Neural progenitor cell (in vitro differentiated cells): Measurements from ENCODE around the gene PKD1. TPM values are rescaled to one million over a fixed set of nuclear protein-coding genes. Genes with fewer than 3 reads are reported as not detected.
"Not testable (repeated sequence)": the region's sequence is repeated elsewhere in the genome, so short reads cannot be mapped to it uniquely, and the experiment has no call there.

Experiments
- DNase-seq: peaks from one replicate; pipeline ENCODE4 v3.0.0-alpha.2; 2016; ENCODE audit warnings: low spot score
- H2AFZ ChIP-seq: fragments of 200-600 bp; sonication (generic); replicated peaks from 2 replicates; pipeline ENCODE4 v1.6.1; 2016; ENCODE audit warnings: antibody characterized with exemption
- H3F3A ChIP-seq: fragments of 200-600 bp; sonication (generic); 2 replicates; pipeline ENCODE4 v1.6.1; 2016; ENCODE audit warnings: antibody characterized with exemption, low read depth
- H3K27ac ChIP-seq: fragments of 200-600 bp; sonication (generic); 2 replicates; pipeline ENCODE4 v1.5.1; 2016; ENCODE audit warnings: mild to moderate bottlenecking
- H3K27me3 ChIP-seq: fragments of 200-600 bp; sonication (generic); 2 replicates; pipeline ENCODE4 v1.6.1; 2016; ENCODE audit warnings: mild to moderate bottlenecking, moderate library complexity
- H3K36me3 ChIP-seq: fragments of 200-600 bp; sonication (generic); 2 replicates; pipeline ENCODE4 v1.5.1; 2016
- H3K4me1 ChIP-seq: fragments of 200-600 bp; sonication (generic); 2 replicates; pipeline ENCODE4 v1.6.1; 2016; ENCODE audit warnings: mixed run types
- H3K4me2 ChIP-seq: fragments of 200-600 bp; sonication (generic); 2 replicates; pipeline ENCODE4 v1.6.1; 2016
- H3K4me3 ChIP-seq: fragments of 200-600 bp; sonication (generic); 2 replicates; pipeline ENCODE4 v1.5.1; 2016
- H3K79me2 ChIP-seq: fragments of 200-600 bp; sonication (generic); 2 replicates; pipeline ENCODE4 v1.6.1; 2016; ENCODE audit warnings: low read depth
- H3K9ac ChIP-seq: fragments of 200-600 bp; sonication (generic); 2 replicates; pipeline ENCODE4 v1.6.1; 2016
- H3K9me3 ChIP-seq: fragments of 200-600 bp; sonication (generic); 2 replicates; pipeline ENCODE4 v1.5.1; 2016; ENCODE audit warnings: low read depth
- H4K20me1 ChIP-seq: fragments of 200-600 bp; sonication (generic); 2 replicates; pipeline ENCODE4 v1.6.1; 2016; ENCODE audit warnings: low read depth
- H3K27ac Mint-ChIP-seq: 3 replicates; pipeline ENCODE4 v1.8.0; 2021; ENCODE audit warnings: mixed read lengths
- H3K27me3 Mint-ChIP-seq: 2 replicates; pipeline ENCODE4 v1.8.0; 2022; ENCODE audit warnings: low read depth, mild to moderate bottlenecking, inconsistent platforms, moderate library complexity, mixed read lengths; ENCODE audit not compliant: insufficient read depth
- H3K36me3 Mint-ChIP-seq: 3 replicates; pipeline ENCODE4 v1.8.0; 2021; ENCODE audit warnings: mixed read lengths
- H3K4me1 Mint-ChIP-seq: 3 replicates; pipeline ENCODE4 v1.8.0; 2021; ENCODE audit warnings: mixed read lengths
- H3K4me3 Mint-ChIP-seq: 3 replicates; pipeline ENCODE4 v1.8.0; 2021; ENCODE audit warnings: mild to moderate bottlenecking, moderate library complexity, mixed read lengths
- H3K9me3 Mint-ChIP-seq: 3 replicates; pipeline ENCODE4 v1.8.0; 2020; ENCODE audit warnings: mixed read lengths
- CTCF ChIP-seq: fragments of 200-600 bp; sonication (generic); IDR thresholded peaks from 2 replicates; pipeline ENCODE4 v1.5.1; 2017; ENCODE audit warnings: antibody characterized with exemption, mild to moderate bottlenecking
- EZH2 ChIP-seq: fragments of 200-600 bp; sonication (generic); IDR thresholded peaks from 2 replicates; pipeline ENCODE4 v1.6.1; 2017; ENCODE audit warnings: antibody characterized with exemption, mild to moderate bottlenecking, moderate library complexity
- EZH2phosphoT487 ChIP-seq: fragments of 200-600 bp; sonication (generic); IDR thresholded peaks from 2 replicates; pipeline ENCODE4 v1.6.1; 2017; ENCODE audit warnings: antibody characterized with exemption
- total RNA-seq: library from RNA; depleted of rRNA; stranded (reverse); fragments of >200 nt; gene quantifications from 2 replicates; pipeline ENCODE4 v1.2.3, GENCODE V29; 2015; ENCODE audit warnings: low replicate concordance

PKD1 gene
- total RNA-seq, 1 donor from 2014 or later, result 16.9 TPM

GRCh38 chr16:2121853-2122252 is 13.8 kb downstream of the PKD1 start:
- Mint-ChIP-seq H3K27ac (no peak overlapping the region), H3K9me3 (no peaks in the 10 kb centered on the region), H3K27me3 (no peaks in the 10 kb centered on the region), H3K4me1 (peaks cover 20% of the 10 kb centered on the region), H3K4me3 (no peak overlapping the region), H3K36me3 (no peaks in the 10 kb centered on the region)
- H3K27me3 ChIP-seq, result no peaks in the 10 kb centered on the region
- H3K4me3 ChIP-seq, result no peak overlapping the region
- H3K36me3 ChIP-seq, result no peaks in the 10 kb centered on the region
- H4K20me1 ChIP-seq, result peaks cover 12% of the 10 kb centered on the region
- H3K79me2 ChIP-seq, result peaks cover 41% of the 10 kb centered on the region
- H3K27ac ChIP-seq, result no peak overlapping the region
- peaks cover 11% of the 10 kb centered on the region for H3K4me1 ChIP-seq
- no peaks in the 10 kb centered on the region for H3K9me3 ChIP-seq
- no peak overlapping the region for H3K4me2 ChIP-seq
- DNase-seq, result no peak
- no peak overlapping the region for H3K9ac ChIP-seq
- TF ChIP-seq CTCF (no peak), EZH2phosphoT487 (no peak), EZH2 (no peak)
- H3F3A ChIP-seq, result no peaks in the 10 kb centered on the region
- H2AFZ ChIP-seq, result no peak overlapping the region

GRCh38 chr16:2121325-2121724 is 14.4 kb downstream of the PKD1 start:
- not testable (repeated sequence) for H3K36me3 ChIP-seq, H3K4me2 ChIP-seq, H3K4me3 ChIP-seq, H3K9me3 ChIP-seq, H3K9ac ChIP-seq, H3K27ac ChIP-seq, H3K36me3 Mint-ChIP-seq, H3K9me3 Mint-ChIP-seq, H3K4me3 Mint-ChIP-seq, H3K27me3 Mint-ChIP-seq, H3K27me3 ChIP-seq, H3F3A ChIP-seq, H2AFZ ChIP-seq
- Histone ChIP-seq H3K79me2 (peaks cover 35% of the 10 kb centered on the region), H4K20me1 (peaks cover 11% of the 10 kb centered on the region), H3K4me1 (peaks cover 11% of the 10 kb centered on the region)
- peak; percentile 40 for TF ChIP-seq CTCF
- H3K27ac Mint-ChIP-seq, result peak overlapping the region; percentile 42
- peak; percentile 52 for DNase-seq
- H3K4me1 Mint-ChIP-seq, result peaks cover 19% of the 10 kb centered on the region

DNA sequence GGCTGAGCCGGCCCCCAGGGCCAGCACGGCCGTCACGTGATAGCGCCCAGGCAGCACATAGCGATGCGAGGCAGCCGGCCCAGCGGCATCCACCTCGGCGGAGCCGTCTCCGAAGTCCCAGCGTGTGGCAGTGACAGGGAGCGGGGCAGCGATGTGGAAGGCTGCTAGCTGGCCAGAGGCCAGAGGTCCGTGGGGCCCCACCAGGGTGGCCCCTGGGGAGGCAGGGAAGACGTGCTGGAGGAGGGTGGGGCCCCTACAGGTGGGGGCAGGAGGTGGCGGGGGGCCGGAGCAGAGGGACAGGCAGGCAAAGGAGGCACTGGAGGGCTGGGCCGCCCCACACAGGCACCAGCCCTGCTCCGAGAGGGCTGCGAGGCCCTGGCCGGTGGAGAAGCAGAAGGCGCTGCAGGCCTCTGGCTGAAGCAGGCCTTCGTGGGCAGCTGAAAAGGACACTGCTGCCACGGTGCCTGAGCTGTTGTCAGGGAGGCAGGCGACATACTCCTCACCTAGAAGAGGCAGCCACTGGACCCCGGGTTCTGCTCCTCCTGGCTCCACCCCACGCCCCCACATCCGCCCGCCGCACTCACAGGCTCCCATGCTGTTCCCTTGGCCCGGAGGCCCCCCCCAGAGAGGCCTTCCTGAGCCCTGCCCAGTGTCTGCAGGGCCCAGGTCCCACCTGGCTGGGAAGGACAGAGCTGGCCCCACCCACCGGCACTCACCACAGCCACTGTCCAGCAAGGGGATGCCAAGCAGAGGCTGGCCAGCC is 17.6 kb downstream of the PKD1 start:
- H3K27me3 Mint-ChIP-seq, H3K4me2 ChIP-seq, H3K27me3 ChIP-seq, H3K36me3 Mint-ChIP-seq, H3K4me1 Mint-ChIP-seq, H3K4me1 ChIP-seq, H3K27ac ChIP-seq, H3K4me3 ChIP-seq, H2AFZ ChIP-seq, H3K9me3 Mint-ChIP-seq, H3K9me3 ChIP-seq, H3K36me3 ChIP-seq, H3K9ac ChIP-seq, H3K27ac Mint-ChIP-seq, H3K4me3 Mint-ChIP-seq, H3F3A ChIP-seq, DNase-seq: not testable (repeated sequence)
- peaks cover 11% of the 10 kb centered on the region for H4K20me1 ChIP-seq
- peaks cover 22% of the 10 kb centered on the region for H3K79me2 ChIP-seq

DNA sequence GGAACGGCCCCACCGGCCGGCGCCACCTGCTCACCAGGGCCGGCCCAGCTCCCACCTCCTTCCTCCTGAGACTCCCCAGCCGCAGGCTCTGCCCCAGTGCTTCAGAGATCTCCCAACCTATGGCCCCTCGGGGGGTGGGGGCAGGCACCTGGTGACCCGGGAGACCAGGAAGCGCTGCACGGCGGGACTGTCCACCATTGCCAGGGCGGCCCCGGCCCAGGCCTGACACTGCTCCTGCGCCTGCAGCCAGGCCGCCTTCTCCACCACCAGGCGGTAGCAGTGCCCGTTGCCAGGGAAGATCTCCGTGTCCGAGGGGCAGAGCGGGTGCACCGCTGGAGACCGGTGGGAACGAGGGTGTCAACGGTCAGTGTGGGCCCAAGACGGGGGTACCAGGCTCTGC is 18.4 kb downstream of the PKD1 start:
- not testable (repeated sequence) for H3K9ac ChIP-seq, H3K36me3 Mint-ChIP-seq, H3K4me1 ChIP-seq, H3K4me1 Mint-ChIP-seq, H3K4me2 ChIP-seq, H3K4me3 Mint-ChIP-seq, H3F3A ChIP-seq, H3K27ac Mint-ChIP-seq, H3K36me3 ChIP-seq, H3K9me3 Mint-ChIP-seq, H3K9me3 ChIP-seq, H3K27me3 ChIP-seq, H2AFZ ChIP-seq, H3K27me3 Mint-ChIP-seq, H3K27ac ChIP-seq, H3K4me3 ChIP-seq, DNase-seq
- peaks cover 11% of the 10 kb centered on the region for H4K20me1 ChIP-seq
- H3K79me2 ChIP-seq, result peaks cover 19% of the 10 kb centered on the region

DNA sequence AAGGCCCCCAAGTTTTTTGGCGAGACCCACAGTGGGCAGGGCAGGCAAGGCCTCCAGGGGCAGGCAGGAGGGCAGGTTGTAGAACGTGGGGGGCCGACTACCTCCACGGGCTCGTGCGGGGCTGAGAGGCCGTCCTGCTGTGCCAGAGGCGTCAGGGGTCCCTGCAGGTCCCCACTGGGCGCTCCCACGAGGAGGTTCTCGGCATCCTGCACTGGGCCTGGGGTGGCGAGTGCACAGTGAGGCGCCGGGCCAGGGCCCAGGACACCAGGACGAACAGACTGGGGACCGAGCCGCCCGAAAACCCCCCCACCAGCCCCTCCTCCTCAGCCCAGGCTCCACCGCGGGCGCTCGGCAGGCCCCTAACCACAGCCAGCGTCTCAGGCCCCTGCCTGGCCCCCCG is 19.3 kb downstream of the PKD1 start:
- not testable (repeated sequence) for H3K4me3 ChIP-seq, H4K20me1 ChIP-seq, H3K27me3 Mint-ChIP-seq, H3K27ac Mint-ChIP-seq, H3K27me3 ChIP-seq, H3K4me2 ChIP-seq, H2AFZ ChIP-seq, H3F3A ChIP-seq, H3K36me3 Mint-ChIP-seq, H3K27ac ChIP-seq, H3K4me3 Mint-ChIP-seq, H3K4me1 Mint-ChIP-seq, DNase-seq, H3K9me3 Mint-ChIP-seq, H3K9me3 ChIP-seq, H3K9ac ChIP-seq, H3K4me1 ChIP-seq, H3K36me3 ChIP-seq
- H3K79me2 ChIP-seq, result peaks cover 17% of the 10 kb centered on the region
